ENCODE results near the gene CFB. TPM values are rescaled to one million over a fixed set of nuclear protein-coding genes. Genes with fewer than 3 reads are reported as not detected.

Gene CFB
- total and polyA plus RNA-seq, 2 of the 13 experiments (the other 11 are each of a cell fraction or from before 2014, with no cell fraction given), result 171 to 513 TPM

GRCh38 chr6:31907158-31907813, 38.6 kb upstream of the CFB start (continued):
- no peak for TF ChIP-seq E2F1 (CRISPR knock-in tag; IDR thresholded peaks at IDR 0.05)
- TF ChIP-seq SALL1 (CRISPR knock-in tag; IDR thresholded peaks at IDR 0.05), result peak; percentile 14; the same call in 1 of the 2 replicates
- TF ChIP-seq ZNF605 (CRISPR knock-in tag; IDR thresholded peaks at IDR 0.05), result no peak
- no peak for TF ChIP-seq GLMP (CRISPR knock-in tag; IDR thresholded peaks at IDR 0.05; ENCODE audit: borderline replicate concordance)
- no peak for TF ChIP-seq ZNF572 (CRISPR knock-in tag; IDR thresholded peaks at IDR 0.05)
- TF ChIP-seq TEF (CRISPR knock-in tag; IDR thresholded peaks at IDR 0.05), result no peak
- TF ChIP-seq POGK (CRISPR knock-in tag; conservative IDR thresholded peaks at IDR 0.05), result no peak
- TF ChIP-seq RARG (CRISPR knock-in tag; IDR thresholded peaks at IDR 0.05; ENCODE audit: low read depth), result no peak
- TF ChIP-seq ZNF496 (CRISPR knock-in tag; IDR thresholded peaks at IDR 0.05; ENCODE audit: insufficient replicate concordance), result no peak
- no peak for TF ChIP-seq CCAR2 (optimal IDR thresholded peaks at IDR 0.05; ENCODE audit: low read depth, low read length)
- TF ChIP-seq ZNF616 (CRISPR knock-in tag; IDR thresholded peaks at IDR 0.05; ENCODE audit: low read depth), result no peak
- no peak for TF ChIP-seq POLR2G (IDR thresholded peaks at IDR 0.05; ENCODE audit: low read depth, low read length)
- TF ChIP-seq THYN1 (CRISPR knock-in tag; IDR thresholded peaks at IDR 0.05; ENCODE audit: borderline replicate concordance, low read depth), result no peak
- TF ChIP-seq BCL6 (CRISPR knock-in tag; IDR thresholded peaks at IDR 0.05), result no peak
- TF ChIP-seq ZNF546 (CRISPR knock-in tag; conservative IDR thresholded peaks at IDR 0.05), result no peak
- TF ChIP-seq DRAP1 (CRISPR knock-in tag; IDR thresholded peaks at IDR 0.05), result no peak
- TF ChIP-seq BCL3 (CRISPR knock-in tag; IDR thresholded peaks at IDR 0.05), result no peak
- TF ChIP-seq TARDBP (CRISPR knock-in tag; IDR thresholded peaks at IDR 0.05), result no peak
- no peak for TF ChIP-seq MAFG (CRISPR knock-in tag; IDR thresholded peaks at IDR 0.05)
- no peak for TF ChIP-seq ZKSCAN1 (IDR thresholded peaks at IDR 0.05; ENCODE audit: low read length)
- no peak for TF ChIP-seq SMAD1 (CRISPR knock-in tag; IDR thresholded peaks at IDR 0.05; ENCODE audit: borderline replicate concordance, low read depth)
- TF ChIP-seq ZNF713 (CRISPR knock-in tag; IDR thresholded peaks at IDR 0.05), result no peak
- TF ChIP-seq NFATC3 (CRISPR knock-in tag; IDR thresholded peaks at IDR 0.05), result no peak
